ENCODE data around the gene EPHB2.

Gene EPHB2

DNA sequence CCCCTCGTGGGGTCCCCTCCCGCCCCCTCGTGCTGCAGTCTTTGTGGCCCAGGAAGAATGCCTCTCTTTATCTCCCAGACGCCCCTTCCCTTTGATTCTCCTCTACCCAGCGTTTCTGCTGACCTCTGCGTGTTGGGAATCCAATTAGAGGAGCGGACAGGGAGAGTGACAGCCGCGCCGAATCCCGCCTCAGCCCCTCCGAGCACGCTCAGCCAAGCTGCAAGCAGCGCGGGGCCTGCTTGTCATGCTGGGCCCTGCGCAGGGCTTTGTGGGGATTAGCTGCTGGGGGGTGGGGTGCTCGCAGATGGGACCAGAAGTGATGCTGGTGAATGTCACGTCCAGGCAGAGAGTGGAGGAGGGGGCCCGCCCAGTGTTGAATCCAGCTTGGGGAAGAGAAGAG, 91.1 kb downstream of the EPHB2 start:
- DNase-seq (ENCODE audit: low read depth, low spot score) = no peak

DNA sequence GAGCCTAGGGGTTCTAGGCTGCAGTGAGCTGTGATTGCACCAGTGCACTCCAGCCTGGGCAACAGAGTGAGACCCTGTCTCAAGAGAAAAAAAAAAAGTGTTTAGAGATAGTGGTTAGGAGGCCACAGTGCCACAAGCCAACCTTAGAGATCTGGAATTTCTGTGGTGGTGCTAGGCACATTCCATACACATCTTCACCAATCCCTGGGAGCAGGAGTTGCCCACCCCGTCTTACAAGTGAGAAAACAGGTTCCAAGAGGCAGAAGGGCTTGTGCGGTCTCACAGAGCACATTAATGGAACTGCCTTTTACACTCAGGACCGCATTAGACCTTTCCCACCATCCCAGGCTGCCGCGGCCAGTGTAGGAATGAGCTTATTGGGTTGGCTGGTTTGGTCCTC, 93.2 kb downstream of the EPHB2 start:
- no peak for DNase-seq (ENCODE audit: low read depth, low spot score)

DNA sequence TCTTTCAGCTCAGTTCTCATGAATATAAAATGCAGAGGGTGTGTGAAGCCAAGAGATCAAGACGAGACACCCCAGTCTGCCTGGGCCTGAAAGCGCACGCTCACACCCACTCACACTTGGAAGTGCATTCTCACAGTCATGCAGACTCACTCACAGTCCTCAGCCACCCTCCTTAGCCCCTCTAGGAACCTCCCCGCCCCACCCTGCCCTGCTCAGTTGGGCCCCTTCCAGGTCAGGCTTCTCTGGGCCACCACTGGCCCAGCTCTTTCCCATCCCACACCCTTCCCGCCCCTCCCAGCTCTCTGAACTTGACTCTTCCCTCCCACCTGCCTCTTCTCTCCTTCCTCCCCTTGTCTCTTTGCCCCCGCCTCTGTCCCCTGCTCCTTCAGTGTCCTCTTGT, 93.8 kb downstream of the EPHB2 start:
- no peak for DNase-seq (ENCODE audit: low read depth, low spot score)

DNA sequence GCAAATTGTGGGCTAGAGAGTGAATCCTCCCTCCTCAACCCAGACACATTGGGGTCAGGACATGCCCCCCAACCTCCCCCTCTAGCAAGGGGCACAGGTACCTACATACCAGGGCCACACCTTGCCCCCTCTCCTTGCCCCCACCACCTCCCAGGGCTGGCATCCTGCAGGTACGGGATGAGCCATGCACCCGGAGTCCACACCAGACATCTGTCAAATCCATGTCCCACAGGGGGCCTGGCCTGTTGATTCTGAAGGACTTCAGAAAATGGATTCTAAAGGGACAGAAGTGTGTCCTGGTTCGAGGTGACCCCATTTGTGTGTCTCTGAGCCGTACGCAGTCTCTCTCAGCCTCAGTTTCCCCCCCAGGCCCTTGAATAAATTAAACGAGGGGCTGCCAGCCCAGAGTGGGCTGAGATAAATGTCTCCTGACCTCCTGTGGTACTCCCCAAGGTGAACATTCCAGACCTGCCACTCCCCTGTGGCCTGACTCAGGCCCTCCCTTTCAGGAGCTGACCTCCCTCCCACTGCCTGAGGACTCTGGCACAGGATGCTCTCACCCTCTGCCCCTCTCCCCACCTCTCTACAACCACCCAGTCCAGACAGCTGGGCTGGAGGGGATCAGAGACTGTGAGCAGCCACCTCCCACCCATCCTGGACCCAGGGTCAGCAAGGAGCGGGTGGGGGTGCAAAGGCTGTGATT, 94.5 kb downstream of the EPHB2 start:
- DNase-seq (ENCODE audit: low read depth, low spot score) = no peak

DNA sequence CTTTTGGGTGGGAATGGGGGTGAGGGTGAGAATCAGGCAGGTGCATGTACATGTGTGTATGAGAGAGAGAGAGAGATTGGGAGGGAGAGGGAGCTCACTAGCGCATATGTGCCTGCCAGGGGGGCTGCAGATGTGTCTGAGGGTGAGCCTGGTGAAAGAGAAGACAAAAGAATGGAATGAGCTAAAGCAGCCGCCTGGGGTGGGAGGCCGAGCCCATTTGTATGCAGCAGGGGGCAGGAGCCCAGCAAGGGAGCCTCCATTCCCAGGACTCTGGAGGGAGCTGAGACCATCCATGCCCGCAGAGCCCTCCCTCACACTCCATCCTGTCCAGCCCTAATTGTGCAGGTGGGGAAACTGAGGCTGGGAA, 95.0 kb downstream of the EPHB2 start:
- DNase-seq (ENCODE audit: low read depth, low spot score) = no peak

DNA sequence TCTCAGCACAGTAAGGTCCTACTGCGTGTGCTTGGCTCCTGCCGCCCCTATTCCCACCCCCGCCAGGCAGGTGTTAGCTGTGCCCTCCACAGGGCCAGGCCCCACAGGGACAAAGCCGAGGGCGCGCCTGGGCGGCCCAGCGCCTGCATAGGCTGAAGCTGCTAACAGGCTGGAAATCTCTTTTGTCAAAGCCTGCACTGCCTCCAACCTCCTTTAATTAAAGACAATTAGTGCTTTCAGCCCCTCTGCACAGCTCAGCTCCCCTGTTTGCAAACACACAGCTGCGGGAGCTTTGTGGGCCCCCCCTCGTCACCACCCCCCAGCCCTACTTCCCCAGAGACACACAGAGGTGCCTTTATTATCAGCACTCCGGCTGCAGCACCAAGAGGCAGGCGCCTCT, 95.9 kb downstream of the EPHB2 start:
- no peak for DNase-seq (ENCODE audit: low read depth, low spot score)

DNA sequence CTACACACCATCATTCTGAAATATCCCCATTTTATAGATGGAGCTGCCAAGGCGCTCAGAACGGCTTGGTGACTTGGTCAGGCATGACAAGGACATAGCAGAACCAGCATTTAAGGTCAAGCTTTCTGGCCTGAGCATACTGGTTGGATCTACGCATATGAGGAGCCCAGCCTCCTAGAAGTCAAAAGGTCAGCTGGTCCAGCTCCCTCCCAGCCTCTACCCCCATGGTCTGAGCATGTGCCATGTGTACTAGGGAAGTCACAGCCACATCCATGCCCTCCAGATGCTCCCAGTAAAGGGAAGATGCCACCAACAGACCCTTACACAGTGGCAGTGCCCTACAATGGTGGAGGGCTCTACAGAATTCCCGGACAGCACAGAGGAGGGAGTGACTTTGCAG, 96.7 kb downstream of the EPHB2 start:
- DNase-seq (ENCODE audit: low read depth, low spot score) = no peak

DNA sequence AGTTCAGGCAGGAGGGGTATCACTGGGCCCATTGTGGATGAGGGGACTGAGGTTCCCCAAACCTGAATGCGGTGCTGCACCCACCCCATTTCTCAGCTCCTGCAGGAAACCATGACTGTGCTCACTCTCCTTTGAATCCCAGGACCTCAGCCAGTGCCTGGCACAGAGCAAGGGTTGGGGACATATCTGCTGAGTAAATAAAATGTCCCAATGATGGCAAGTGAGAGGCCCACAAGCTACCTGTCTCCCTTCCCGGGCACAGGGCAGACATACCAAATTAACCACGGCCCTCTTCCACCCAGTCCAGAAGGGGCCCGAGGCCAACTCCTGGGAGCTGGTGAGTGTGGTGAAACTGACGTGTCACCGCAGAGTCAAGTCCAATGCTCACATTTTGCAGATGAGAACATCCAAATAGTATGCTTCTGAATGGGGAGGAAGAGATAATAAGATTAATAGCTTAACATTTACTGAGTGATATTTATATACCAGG, 97.6 kb downstream of the EPHB2 start:
- no peak for DNase-seq (ENCODE audit: low read depth, low spot score)

DNA sequence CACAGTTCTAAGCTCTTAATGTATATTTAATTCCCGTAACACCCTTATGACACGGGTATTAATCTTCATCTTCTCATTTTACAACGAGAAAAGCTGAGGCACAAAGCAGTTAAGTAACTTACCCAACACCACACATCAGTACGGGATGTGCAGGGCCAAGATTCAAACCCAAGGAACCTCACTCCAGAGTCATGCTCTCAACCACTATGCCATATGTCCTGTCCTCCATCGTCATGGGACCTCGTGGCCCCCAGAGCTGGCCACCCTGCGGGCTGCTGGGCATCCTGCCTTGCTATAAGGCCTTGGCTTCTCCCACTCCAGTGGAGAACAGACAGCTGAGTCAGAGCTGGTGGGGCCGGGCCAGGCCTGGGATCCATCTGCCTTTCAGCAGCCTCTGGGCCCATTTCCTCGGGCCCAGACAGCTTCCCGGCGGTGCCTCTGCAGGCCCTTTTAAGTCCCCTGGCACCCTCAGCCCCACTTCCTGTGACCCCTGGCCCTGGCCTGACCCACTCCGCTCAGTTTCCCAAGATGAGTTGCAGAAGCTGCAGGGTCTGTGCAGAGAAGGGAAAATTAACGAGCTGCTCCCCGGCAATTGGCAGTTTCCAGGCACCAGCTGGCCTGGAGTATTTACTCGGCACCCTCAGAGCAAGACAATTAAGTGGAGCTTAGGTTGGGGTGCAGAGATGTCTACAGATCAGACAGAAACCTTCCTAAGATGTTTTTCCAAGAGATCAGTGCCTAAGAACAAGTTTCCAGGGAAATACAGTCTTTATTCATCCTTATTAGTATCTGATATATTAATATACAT, 98.2 kb downstream of the EPHB2 start:
- DNase-seq (ENCODE audit: low read depth, low spot score) = no peak

DNA sequence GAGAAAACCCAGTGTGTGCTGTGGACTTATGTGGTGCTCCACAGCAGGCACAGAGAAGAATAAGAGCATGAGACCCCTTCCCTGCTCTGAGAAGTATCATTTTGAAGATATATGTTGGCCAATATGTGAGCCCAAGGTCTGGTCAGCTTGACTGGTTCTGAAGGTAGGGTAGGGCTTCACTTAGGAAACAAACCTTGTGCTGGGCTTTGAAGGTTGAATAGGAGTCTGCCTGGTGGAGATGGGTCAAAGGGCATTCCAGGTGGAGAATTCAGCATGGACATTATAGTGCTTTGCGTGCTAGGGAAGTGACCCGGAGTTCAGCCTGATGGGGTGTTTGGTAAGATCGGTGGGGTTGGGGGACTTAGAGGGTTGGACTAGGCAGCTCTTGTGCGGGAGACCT, 99.1 kb downstream of the EPHB2 start:
- DNase-seq (ENCODE audit: low read depth, low spot score) = no peak

DNA sequence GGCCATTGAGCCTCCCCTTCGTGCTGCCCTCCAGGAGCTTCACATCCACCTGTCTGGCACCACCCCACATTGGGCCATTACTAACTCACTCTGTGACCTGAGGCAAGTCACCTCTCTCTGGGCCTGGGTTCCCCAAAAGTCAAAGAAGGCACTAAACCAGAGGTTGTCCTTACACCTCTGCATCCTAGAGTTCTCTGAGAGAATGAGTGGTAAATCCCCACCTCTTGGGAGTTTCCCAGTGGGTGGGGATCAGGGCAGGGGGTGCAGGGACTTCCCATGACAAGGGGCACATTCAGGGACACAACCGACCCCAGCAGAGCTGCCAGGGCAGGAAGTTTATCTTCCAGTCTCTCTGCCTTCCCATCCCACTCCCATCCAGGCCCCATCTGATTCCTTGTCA, 99.7 kb downstream of the EPHB2 start:
- no peak for DNase-seq (ENCODE audit: low read depth, low spot score)

DNA sequence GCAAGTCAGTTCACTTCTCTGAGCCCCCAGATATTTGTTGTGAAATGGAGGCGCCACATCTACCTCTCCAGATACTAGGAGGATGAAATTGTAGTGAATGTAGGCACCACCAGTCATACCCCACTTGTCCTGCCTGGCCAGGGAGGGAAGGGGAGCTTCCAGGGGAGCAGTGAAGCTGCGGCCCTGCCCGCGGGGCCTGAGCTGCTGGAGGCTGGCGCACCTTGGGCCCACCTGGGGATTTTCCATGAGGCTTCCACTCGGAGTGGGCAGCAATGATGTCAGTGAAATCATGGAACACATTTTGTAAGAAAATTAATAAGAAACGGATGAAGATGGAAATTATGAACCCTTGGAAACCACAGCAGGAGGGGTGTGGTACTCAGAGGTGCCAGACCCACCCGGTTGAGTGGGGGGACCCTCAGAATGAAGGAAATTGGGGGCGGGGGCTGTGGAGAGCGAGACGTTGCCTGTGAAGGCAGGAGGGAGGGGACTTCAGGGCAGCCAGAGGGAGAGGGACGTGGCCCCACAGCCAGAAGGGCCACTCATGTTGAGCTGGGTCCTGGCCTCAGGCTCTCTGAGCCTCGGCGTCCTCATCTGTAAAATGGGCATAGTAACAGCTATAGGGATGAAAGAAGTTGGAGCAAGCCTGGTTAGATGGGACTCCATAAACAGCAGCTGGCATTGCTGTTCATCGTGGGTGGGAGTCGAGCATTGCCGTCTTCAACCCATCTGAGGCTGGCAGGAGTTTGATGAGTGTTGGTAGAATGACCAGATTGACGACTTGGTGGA, 101.6 kb downstream of the EPHB2 start:
- no peak for DNase-seq (ENCODE audit: low read depth, low spot score)

DNA sequence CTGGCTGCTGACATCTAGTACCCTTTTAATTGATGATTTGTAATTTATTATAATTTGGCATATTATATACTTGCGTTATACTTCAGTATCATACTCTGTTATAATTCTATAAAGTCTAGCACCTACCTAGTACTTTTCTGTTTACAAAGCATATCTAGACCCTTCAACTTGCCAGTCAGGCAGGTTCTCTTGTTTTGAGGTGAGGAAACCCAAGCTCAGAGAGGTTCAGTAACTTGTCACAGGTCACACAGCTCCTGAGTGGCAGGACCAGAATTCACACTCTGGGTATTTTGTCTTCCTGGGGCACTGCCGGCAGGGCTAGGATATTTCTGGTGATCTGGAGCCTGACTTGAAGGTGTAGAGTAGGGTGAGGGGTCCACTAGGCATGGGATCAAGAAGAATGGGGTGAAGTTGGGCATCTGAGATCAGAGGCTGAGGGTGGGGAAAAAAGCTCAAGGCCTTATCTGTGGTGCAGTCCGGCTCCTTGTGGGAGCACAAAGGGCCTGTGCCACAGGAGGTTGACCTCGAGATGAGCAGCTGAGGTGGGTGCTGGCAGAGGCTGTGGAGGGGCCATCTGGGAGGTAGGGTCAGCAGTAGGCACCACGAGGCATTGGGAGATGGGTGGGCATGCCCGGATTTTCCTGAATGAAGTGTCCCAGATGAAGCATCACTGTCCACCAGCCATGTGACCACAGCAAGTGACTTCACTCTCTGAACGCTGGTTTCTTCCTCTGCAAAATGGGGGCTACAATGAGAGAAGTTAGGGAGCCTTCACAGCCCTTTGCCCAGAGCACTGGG, 102.6 kb downstream of the EPHB2 start:
- DNase-seq (ENCODE audit: low read depth, low spot score) = no peak

DNA sequence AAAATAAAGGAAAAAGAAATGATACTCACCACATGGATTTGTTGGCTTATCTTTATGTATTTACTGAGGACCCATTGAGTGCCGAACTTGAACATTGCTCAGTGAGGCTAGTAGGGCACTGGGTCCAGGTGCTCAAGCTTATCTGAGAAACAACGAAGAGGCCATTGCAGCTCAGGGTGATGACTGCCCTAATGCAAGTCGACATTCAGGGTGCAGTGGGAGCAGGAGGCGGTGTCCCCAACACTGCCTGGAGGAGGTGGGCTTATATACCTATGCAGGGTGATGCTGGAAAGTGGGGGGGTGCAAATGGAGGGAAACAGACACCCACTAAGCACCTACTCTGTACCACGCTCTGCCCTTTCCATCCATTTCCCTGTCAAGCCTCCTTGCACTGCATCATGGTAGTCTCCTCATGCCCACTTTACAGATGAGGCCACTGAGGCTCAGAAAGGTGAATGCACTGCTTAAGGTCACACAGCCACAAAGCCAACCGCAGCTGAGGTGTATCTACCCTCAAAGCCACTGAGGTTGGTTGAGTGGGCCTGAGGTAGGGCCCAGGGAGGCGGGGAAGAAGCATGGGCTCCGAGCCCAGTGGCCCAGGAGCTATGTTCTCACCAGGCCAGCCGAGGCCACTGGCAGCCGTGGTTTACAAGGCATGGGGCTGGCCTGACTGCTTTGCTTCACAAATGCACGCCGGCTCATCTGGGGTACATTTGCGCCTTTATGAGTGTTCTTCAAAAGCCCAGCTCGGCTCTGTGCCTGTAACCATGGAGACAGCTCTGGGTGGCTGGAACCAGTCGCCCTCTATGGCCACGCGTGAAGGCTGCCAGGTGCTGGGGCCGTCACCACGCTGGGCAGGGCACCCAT, 103.8 kb downstream of the EPHB2 start:
- DNase-seq (ENCODE audit: low read depth, low spot score) = no peak

DNA sequence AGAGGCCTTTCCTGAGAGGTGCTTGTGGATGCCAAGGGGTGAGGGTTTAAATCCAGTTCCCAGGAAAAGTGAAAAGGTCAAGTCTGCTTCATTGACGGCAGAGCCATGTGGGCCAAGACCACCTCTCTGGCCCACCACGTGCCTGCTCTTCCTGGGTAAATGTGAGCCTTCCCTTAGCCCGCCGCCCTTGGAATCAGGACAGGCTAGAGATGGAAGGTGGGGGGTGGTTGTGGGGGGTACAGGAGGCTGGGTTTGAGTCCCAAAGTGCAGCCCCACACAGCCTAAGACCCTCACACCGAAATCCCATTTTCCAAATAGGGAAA, 104.4 kb downstream of the EPHB2 start:
- no peak for DNase-seq (ENCODE audit: low read depth, low spot score)

DNA sequence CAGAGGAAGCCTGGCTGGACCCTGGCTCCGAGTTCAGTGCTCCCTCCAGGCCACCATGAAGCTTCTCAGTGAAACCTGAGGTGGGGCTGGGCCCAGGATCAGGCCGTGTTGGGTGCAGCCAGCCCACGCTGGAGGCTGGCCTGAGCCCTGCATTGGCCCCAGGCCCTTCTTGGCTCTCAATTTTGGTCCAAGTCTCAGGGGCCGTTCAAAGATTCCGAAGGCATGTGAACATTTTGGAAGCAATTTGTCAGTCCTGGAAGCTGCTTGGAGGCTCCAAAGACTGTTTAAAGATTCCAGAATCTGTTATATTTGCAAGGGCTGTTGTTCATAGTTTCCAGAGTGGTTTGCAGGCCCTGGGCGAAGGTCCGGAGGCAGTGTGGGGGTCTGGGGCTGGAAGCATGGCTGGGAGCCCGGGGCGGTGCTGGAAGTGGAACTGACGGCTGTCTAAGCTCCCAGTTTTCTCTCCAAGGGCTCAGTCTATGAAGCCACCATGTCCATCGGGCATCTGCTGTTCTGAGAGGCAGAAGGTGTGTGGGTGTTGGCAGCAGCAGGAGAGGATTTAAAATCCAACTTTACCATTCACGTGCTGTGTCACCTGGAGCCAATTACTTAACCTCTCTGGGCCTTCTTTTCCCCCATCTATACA, 104.9 kb downstream of the EPHB2 start:
- DNase-seq (ENCODE audit: low read depth, low spot score) = no peak

DNA sequence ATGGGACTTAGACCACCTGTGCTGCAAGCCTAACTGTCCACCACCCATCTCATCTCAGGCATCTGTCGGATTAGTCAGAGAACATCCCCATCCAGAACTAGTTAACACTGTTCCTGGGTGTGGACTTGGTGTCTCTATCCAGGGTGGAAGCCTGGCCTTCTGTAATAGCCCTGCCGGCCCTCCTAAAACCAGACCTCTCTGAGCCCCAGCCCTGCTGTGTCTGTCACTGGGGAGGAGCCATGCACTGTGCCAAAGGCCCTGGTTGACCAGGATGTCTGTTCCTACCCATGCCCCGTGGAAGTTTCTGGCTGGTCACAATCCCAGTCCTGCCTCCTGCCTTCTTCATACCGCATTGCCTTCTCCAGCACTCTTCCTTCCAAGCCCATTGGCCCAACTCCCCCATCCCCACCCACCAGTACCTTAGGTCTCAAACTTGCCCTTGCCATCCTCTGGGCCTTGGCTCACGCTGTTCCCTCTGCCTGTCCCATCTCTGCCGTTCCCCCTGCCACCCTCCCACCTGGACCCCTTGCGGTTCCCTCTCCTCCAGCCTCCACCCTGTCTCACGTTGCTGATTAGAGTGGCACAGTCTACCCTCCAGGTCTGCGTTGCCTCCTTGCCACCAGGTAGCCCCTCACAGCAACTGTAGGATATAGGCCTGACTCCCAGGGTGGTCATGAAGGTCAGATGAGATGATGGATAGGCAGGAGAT, 105.6 kb downstream of the EPHB2 start:
- no peak for DNase-seq (ENCODE audit: low read depth, low spot score)

DNA sequence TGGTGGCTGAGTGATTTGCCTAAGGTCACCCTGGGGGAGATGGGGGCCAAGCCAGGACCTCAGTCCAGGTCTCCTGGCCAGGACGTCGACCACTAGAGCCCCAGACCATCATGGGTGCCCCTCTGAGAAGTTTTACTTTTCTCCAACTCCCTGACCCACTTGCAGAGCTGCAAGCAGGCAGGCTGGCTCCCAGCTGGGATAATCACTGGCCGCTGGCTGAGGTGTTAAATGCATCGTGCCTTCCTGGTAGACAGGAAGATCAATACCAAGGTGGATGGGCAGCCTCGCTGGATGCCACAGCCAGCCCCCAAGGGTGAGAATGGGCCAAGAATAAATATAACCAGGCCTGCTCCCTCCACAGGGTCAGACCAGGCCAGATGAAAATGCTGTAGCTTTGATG, 106.2 kb downstream of the EPHB2 start:
- no peak for DNase-seq (ENCODE audit: low read depth, low spot score)

DNA sequence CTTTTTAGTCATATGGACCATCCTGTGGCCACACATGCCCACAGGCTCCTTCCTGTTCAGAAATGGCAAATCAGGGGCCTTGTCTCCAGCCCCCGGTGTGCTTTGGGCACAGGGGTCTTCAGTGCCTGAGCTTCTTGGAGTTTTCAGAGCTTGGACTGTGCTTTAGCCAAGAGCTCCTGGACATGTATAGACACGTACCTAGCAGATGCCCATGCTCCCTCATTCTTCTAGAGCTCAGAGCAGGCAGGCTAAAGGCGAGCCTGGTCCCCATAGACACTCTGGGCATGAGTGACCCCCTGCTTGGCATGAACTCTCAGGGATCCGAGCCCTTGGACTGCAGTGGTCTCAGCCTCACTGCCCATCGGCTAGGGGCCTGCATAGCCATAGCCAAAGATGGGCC, 106.8 kb downstream of the EPHB2 start:
- no peak for DNase-seq (ENCODE audit: low read depth, low spot score)
